Mesenchymal stem cell (in vitro differentiated cells and primary cell): ENCODE data around the gene KCNH2.

ENCODE experiments used
- DNase-seq: peaks from one replicate; pipeline ENCODE4 v3.0.0-alpha.2; 2013
- H2AFZ ChIP-seq: one replicate; pipeline ENCODE4 v1.6.1; 2013; ENCODE audit warnings: low read depth, mild to moderate bottlenecking, control low read depth, inconsistent platforms, low read length, moderate library complexity
- H2AK5ac ChIP-seq: 2 replicates; pipeline ENCODE4 v1.6.1; 2013; ENCODE audit warnings: low read length, moderate library complexity, mild to moderate bottlenecking, inconsistent platforms; ENCODE audit not compliant: severe bottlenecking
- H2BK120ac ChIP-seq: one replicate; pipeline ENCODE4 v1.6.1; 2013; ENCODE audit warnings: low read depth, mild to moderate bottlenecking, inconsistent platforms, low read length, moderate library complexity
- H2BK12ac ChIP-seq, 2 experiments: one replicate each; pipeline ENCODE4 v1.6.1; 2013; ENCODE audit warnings: inconsistent platforms in 2 of 2, low read length in 2 of 2, mild to moderate bottlenecking in 2 of 2, moderate library complexity in 2 of 2, control low read depth in 1 of 2
- H2BK15ac ChIP-seq: one replicate; pipeline ENCODE4 v1.6.1; 2013; ENCODE audit warnings: mild to moderate bottlenecking, low read depth, inconsistent platforms; ENCODE audit not compliant: poor library complexity, severe bottlenecking
- H2BK5ac ChIP-seq: 2 replicates; pipeline ENCODE4 v1.6.1; 2013; ENCODE audit warnings: low read depth, mild to moderate bottlenecking, low read length, control low read depth, inconsistent platforms; ENCODE audit not compliant: poor library complexity, severe bottlenecking
- H3K14ac ChIP-seq, 2 experiments: one replicate each; pipeline ENCODE4 v1.6.1; 2013; ENCODE audit warnings: inconsistent platforms in 2 of 2, low read length in 2 of 2, control low read depth in 1 of 2, mild to moderate bottlenecking in 1 of 2, moderate library complexity in 1 of 2
- H3K18ac ChIP-seq, 2 experiments: one replicate each; pipeline ENCODE4 v1.6.1; 2013; ENCODE audit warnings: inconsistent platforms in 2 of 2, low read length in 2 of 2, control low read depth in 1 of 2, low read depth in 1 of 2, mild to moderate bottlenecking in 1 of 2
- H3K23ac ChIP-seq, 2 experiments: one replicate each; pipeline ENCODE4 v1.6.1; 2013; ENCODE audit warnings: inconsistent platforms in 2 of 2, low read length in 2 of 2, mild to moderate bottlenecking in 2 of 2, moderate library complexity in 2 of 2, control low read depth in 1 of 2
- H3K27ac ChIP-seq: 2 replicates; pipeline ENCODE4 v1.5.1; 2013; ENCODE audit warnings: mild to moderate bottlenecking, moderate library complexity, low read length, control low read depth, inconsistent platforms; ENCODE audit not compliant: poor library complexity, severe bottlenecking
- H3K27me3 ChIP-seq, 2 experiments: 2 replicates each; pipeline versions ENCODE4 v1.6.1 to v1.7.0; 2013; ENCODE audit warnings: low read length in 2 of 2, mild to moderate bottlenecking in 2 of 2, moderate library complexity in 2 of 2, control low read depth in 1 of 2, inconsistent platforms in 1 of 2; ENCODE audit not compliant: control insufficient read depth in 1 of 2, insufficient read depth in 1 of 2
- H3K36me3 ChIP-seq, 2 experiments: 2 replicates each; pipeline versions ENCODE4 v1.6.1 to v1.7.0; 2013; ENCODE audit warnings: low read length in 2 of 2, control low read depth in 1 of 2, inconsistent platforms in 1 of 2, low read depth in 1 of 2, mild to moderate bottlenecking in 1 of 2; ENCODE audit not compliant: insufficient read depth in 2 of 2, control insufficient read depth in 1 of 2
- H3K4ac ChIP-seq, 2 experiments: one replicate each; pipeline ENCODE4 v1.6.1; 2013; ENCODE audit warnings: inconsistent platforms in 2 of 2, low read length in 2 of 2, mild to moderate bottlenecking in 2 of 2, moderate library complexity in 2 of 2, control low read depth in 1 of 2, low read depth in 1 of 2
- H3K4me1 ChIP-seq: 2 replicates; pipeline ENCODE4 v1.6.1; 2013; ENCODE audit warnings: low read depth, low read length, control low read depth; ENCODE audit not compliant: control insufficient read depth, insufficient read depth
- H3K4me2 ChIP-seq: 2 replicates; pipeline ENCODE4 v1.6.1; 2013; ENCODE audit warnings: low read length, mild to moderate bottlenecking, inconsistent platforms; ENCODE audit not compliant: poor library complexity, severe bottlenecking
- H3K4me3 ChIP-seq, 2 experiments: 2 replicates each; pipeline versions ENCODE4 v1.5.1 to v1.7.0; 2013; ENCODE audit warnings: low read length in 2 of 2, mild to moderate bottlenecking in 2 of 2, control low read depth in 1 of 2, low read depth in 1 of 2; ENCODE audit not compliant: insufficient read depth in 1 of 2
- H3K79me1 ChIP-seq: replicated peaks from 2 replicates; pipeline ENCODE4 v1.6.1; 2013; ENCODE audit warnings: mild to moderate bottlenecking, control low read depth, low read length, inconsistent platforms; ENCODE audit not compliant: poor library complexity, severe bottlenecking
- H3K9ac ChIP-seq: 2 replicates; pipeline ENCODE4 v1.7.0; 2013; ENCODE audit warnings: mild to moderate bottlenecking, low read length, moderate library complexity
- H3K9me3 ChIP-seq: 2 replicates; pipeline ENCODE4 v1.7.0; 2013; ENCODE audit warnings: mild to moderate bottlenecking, low read length; ENCODE audit not compliant: control insufficient read depth
- H4K8ac ChIP-seq: one replicate; pipeline ENCODE4 v1.6.1; 2013; ENCODE audit warnings: inconsistent platforms, mild to moderate bottlenecking, low read length, moderate library complexity
- H4K91ac ChIP-seq: one replicate; pipeline ENCODE4 v1.6.1; 2013; ENCODE audit warnings: mild to moderate bottlenecking, low read length, inconsistent platforms
- WGBS: methylation state at CpG from one replicate; pipeline ENCODE4 v1.1.7; 2013; ENCODE audit warnings: mixed read lengths; 5-methylcytosine and 5-hydroxymethylcytosine counted together

The KCNH2 gene

DNA sequence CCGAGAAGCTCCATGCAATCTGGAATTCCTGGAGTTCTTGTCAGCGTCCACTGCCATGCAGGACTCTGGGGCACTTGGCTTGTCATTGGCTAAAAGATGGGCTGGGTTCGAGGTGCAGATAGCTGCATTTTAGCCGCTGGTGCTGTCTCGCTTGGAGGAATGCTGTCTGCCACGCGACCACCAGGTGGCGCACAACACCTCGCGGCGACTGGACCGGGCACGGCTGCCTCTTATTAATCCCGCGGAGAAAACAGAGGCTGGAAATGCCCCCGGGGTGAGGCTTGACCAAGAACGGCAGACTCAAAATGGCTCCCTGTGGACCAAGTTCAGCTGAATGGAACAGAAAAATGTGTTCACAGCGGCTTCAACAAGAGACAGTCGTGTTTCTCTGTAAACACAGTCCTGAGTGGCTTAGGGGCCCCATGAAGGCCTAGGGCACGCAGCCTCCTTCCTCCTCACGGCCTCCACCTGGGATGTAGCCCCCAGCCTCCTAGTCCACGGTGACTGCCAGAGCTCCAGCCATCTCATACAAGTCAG lies 79.6 kb downstream of the KCNH2 start:
- Histone ChIP-seq H3K9me3 (peaks cover 4% of the 10 kb centered on the region), H3K4me3 (no peak overlapping the region), H2AK5ac (no peak overlapping the region), H3K9ac (no peak overlapping the region), H4K8ac (no peak overlapping the region), H3K18ac (no peak overlapping the region), H3K4ac (no peak overlapping the region), H3K4me2 (no peak overlapping the region), H2BK5ac (no peak overlapping the region), H3K4me1 (peaks cover 2% of the 10 kb centered on the region), H4K91ac (no peak overlapping the region), H3K14ac (peak overlapping the region in 1 of 2 experiments; percentile 3), H2AFZ (peak overlapping the region; percentile 6), H2BK120ac (no peak overlapping the region), H3K23ac (no peak overlapping the region), H3K79me1 (no peaks in the 10 kb centered on the region), H3K36me3 (no peaks in the 10 kb centered on the region), H2BK15ac (no peak overlapping the region), H2BK12ac (no peak overlapping the region), H3K27me3 (peaks cover 45 to 69% of the 10 kb centered on the region in 2 experiments), H3K27ac (no peak overlapping the region)
- WGBS: 10% methylated on average over 21 of the region's 22 CpGs
- DNase-seq: peak; percentile 59

DNA sequence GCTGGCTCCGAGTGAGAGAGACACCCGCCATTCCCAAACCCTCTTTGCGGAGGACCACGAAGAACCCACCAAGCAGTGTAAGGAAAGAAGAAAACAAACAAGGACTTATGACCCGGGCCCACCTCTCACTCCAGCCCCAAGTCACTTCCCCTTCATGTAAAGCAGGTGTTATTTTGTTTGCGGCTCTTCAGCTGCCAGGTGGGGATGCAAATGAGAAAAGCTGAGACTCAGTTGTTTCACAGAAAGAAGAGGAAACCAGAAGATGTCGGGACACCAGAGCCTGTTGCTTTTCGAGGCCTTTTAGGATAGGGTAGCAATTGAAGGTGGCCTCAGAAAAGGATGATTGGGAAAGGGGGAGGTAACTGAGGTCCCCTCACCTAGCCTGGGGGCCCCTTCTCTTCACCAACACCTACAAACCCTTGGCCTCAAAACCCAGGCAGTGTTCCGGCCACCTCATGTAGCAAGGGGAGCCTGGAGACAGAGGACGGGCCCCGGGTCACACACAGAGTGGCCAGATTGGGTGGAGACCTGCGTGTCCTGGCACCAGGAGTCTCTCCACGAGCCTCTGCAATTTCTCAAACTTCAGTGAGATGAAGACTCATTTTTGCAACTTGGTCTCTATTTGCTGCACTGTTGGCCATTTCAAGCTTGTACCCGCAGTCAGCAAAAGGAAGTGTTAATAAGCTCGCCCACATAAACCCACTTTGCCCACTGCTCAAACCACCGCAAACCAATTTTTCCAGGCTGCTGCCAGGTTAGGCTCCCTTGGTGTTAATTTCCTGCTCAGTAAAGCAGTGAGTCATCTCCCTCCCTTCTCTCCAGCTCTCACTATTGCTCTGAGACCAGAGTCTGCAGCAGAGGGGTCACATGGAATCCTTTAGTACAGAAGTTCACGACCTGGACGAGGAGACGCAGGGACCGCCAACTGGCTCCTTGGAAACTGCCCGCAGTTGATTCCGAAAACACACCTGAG lies 80.3 kb downstream of the KCNH2 start:
- Histone ChIP-seq H3K27me3 (peaks cover 43 to 68% of the 10 kb centered on the region in 2 experiments), H3K9ac (no peak overlapping the region), H3K4me1 (peaks cover 2% of the 10 kb centered on the region), H3K4me3 (no peak overlapping the region), H3K79me1 (no peaks in the 10 kb centered on the region), H4K91ac (no peak overlapping the region), H3K14ac (no peak overlapping the region), H2BK12ac (no peak overlapping the region), H3K18ac (no peak overlapping the region), H2AFZ (no peak overlapping the region), H2AK5ac (no peak overlapping the region), H2BK15ac (no peak overlapping the region), H4K8ac (no peak overlapping the region), H3K4ac (no peak overlapping the region), H2BK5ac (no peak overlapping the region), H3K9me3 (peaks cover 12% of the 10 kb centered on the region), H3K4me2 (no peak overlapping the region), H3K27ac (no peak overlapping the region), H3K23ac (no peak overlapping the region), H3K36me3 (no peaks in the 10 kb centered on the region), H2BK120ac (no peak overlapping the region)
- WGBS: 76% methylated on average over 19 of the region's 22 CpGs
- DNase-seq: no peak

DNA sequence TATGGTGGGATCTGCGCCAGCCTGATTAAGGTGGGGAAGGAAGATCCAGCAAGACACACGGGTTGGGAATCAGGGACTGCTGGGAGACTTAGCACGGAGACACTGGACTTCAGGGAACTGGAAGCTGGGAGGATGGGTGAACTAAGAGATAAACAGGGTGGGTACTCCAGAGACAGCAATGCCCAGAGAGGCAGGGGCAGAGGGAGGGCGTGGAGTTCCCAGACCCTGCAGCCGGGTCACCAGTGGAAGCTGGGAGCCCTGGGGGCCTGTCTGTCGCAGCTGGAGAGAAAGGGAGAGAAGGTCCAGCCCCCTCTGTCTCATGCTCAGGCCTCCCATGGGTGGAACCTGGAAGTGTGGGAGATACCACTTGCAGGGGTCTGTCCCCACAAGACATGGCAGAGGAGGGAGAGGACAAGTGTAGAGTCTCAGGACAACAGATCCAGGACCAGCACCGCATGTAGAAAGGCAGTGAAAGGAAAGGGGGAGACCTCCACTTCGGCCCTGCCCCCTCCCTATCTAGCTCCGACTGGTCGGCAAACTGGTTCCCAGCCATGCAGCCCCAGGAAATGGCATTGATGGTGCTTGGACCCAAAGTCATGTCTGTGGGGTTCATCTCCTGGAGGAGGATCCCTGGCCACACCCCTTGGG lies 81.4 kb downstream of the KCNH2 start:
- Histone ChIP-seq H4K91ac (no peak overlapping the region), H3K4me3 (no peak overlapping the region), H2BK5ac (no peak overlapping the region), H2AK5ac (no peak overlapping the region), H3K4me2 (no peak overlapping the region), H2BK15ac (no peak overlapping the region), H4K8ac (no peak overlapping the region), H3K9me3 (peaks cover 16% of the 10 kb centered on the region), H3K23ac (no peak overlapping the region), H3K27ac (no peak overlapping the region), H3K4ac (no peak overlapping the region), H3K4me1 (peaks cover 2% of the 10 kb centered on the region), H3K14ac (no peak overlapping the region), H2BK12ac (no peak overlapping the region), H2BK120ac (no peak overlapping the region), H3K18ac (no peak overlapping the region), H2AFZ (no peak overlapping the region), H3K27me3 (peaks cover 40 to 58% of the 10 kb centered on the region in 2 experiments), H3K79me1 (no peaks in the 10 kb centered on the region), H3K9ac (no peak overlapping the region), H3K36me3 (no peaks in the 10 kb centered on the region)
- 83% methylated on average over 10 of the region's 10 CpGs for WGBS
- no peak for DNase-seq

DNA sequence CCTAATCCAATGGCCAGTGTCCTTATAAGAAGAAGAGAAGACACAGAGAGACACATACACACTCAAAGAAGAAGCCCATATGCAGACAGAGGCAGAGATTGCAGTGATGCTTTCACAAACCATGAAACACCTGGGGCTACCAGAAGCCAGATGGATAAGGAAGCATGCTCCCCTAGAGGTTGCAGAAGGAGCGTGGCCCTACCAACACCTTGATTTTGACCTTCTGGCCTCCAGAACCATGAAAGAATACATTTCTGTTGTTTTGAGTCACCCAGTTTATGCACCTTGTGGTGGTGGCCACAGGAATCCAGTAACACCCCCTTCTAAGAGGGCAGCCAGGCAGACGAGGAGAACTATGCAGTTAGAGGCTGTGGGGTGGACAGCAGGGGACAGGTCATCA lies 82.3 kb downstream of the KCNH2 start:
- Histone ChIP-seq H2BK12ac (no peak overlapping the region), H2BK15ac (no peak overlapping the region), H3K9ac (no peak overlapping the region), H3K18ac (no peak overlapping the region), H2AK5ac (no peak overlapping the region), H3K4me1 (peaks cover 2% of the 10 kb centered on the region), H3K14ac (no peak overlapping the region), H2AFZ (no peak overlapping the region), H3K9me3 (peaks cover 16% of the 10 kb centered on the region), H4K8ac (no peak overlapping the region), H3K36me3 (no peaks in the 10 kb centered on the region), H3K4ac (no peak overlapping the region), H3K4me3 (no peak overlapping the region), H3K27me3 (peaks cover 32 to 49% of the 10 kb centered on the region in 2 experiments), H3K23ac (no peak overlapping the region), H2BK5ac (no peak overlapping the region), H3K4me2 (no peak overlapping the region), H3K79me1 (no peaks in the 10 kb centered on the region), H4K91ac (no peak overlapping the region), H3K27ac (no peak overlapping the region), H2BK120ac (no peak overlapping the region)
- DNase-seq: no peak
- WGBS: 68% methylated on average over 2 of the region's 2 CpGs
